PFSK-1 (cell line): ENCODE data around the gene BST2.

Experiments used
- FOXP2 ChIP-seq: optimal IDR thresholded peaks from 2 replicates; pipeline ENCODE3; 2011; ENCODE audit warnings: borderline replicate concordance, control low read depth, inconsistent platforms; ENCODE audit not compliant: insufficient read depth; ENCODE audit errors: extremely low read length, extremely low read depth
- POLR2AphosphoS5 ChIP-seq: IDR thresholded peaks from 2 replicates; pipeline ENCODE4 v1.6.1; 2012; ENCODE audit warnings: low read depth, mild to moderate bottlenecking, control low read depth, low read length, moderate library complexity
- REST ChIP-seq, 2 experiments: IDR thresholded peaks; 2 replicates each; pipeline versions ENCODE4 v1.6.1 to v1.8.0; 2011 to 2012; ENCODE audit warnings: low read depth in 2 of 2, low read length in 2 of 2, control low read depth in 1 of 2, inconsistent platforms in 1 of 2, mild to moderate bottlenecking in 1 of 2, moderate library complexity in 1 of 2; ENCODE audit not compliant: insufficient read depth in 1 of 2
- SIN3A ChIP-seq: IDR thresholded peaks from 2 replicates; pipeline ENCODE4 v1.6.1; 2012; ENCODE audit warnings: mild to moderate bottlenecking, low read length, moderate library complexity, borderline replicate concordance; ENCODE audit not compliant: insufficient read depth
- TAF1 ChIP-seq: IDR thresholded peaks from 2 replicates; pipeline ENCODE4 v1.6.1; 2012; ENCODE audit warnings: low read length, control low read depth, borderline replicate concordance; ENCODE audit not compliant: insufficient read depth

Gene BST2

GRCh38 chr19:17393914-17394313, 11.5 kb downstream of the BST2 start, which contains the start of gene CCDC194:
TSS of gene CCDC194 (minus strand) at chr19:17394196. CDS start at chr19:17394158, 38 bp downstream.
- TF ChIP-seq REST (IDR thresholded peaks at IDR 0.05; ENCODE audit: insufficient read depth in 1 of 2, low read depth in 2 of 2, low read length in 2 of 2) (no peak), FOXP2 (no peak), POLR2AphosphoS5 (no peak), TAF1 (no peak), SIN3A (no peak)

- TF ChIP-seq POLR2AphosphoS5 (no peak), FOXP2 (no peak), TAF1 (no peak), REST (IDR thresholded peaks at IDR 0.05; ENCODE audit: insufficient read depth in 1 of 2, low read depth in 2 of 2, low read length in 2 of 2) (no peak), SIN3A (no peak)
Measured at GRCh38 chr19:17393002-17393401, 12.4 kb downstream of the BST2 start.

GRCh38 chr19:17391371-17392151, 13.9 kb downstream of the BST2 start:
- TF ChIP-seq FOXP2 = no peak
- TF ChIP-seq TAF1 = no peak
- no peak for TF ChIP-seq REST (IDR thresholded peaks at IDR 0.05; ENCODE audit: insufficient read depth in 1 of 2, low read depth in 2 of 2, low read length in 2 of 2)
- no peak for TF ChIP-seq SIN3A
- TF ChIP-seq POLR2AphosphoS5 = no peak

GRCh38 chr19:17390665-17391370, 14.6 kb downstream of the BST2 start:
- no peak for TF ChIP-seq TAF1
- no peak for TF ChIP-seq SIN3A
- TF ChIP-seq POLR2AphosphoS5 = no peak; the same call in 1 of the 2 replicates
- TF ChIP-seq REST (IDR thresholded peaks at IDR 0.05; ENCODE audit: insufficient read depth in 1 of 2, low read depth in 2 of 2, low read length in 2 of 2) = no peak
- TF ChIP-seq FOXP2 = peak; percentile 88
